DMS153 treated with DMSO at 0.1 percent for 48 hours (cell line): Measurements from ENCODE around the gene PRKCH.

Source experiments
- DNase-seq: peaks from one replicate; lab custom pipeline; 2025; ENCODE audit not compliant: unreplicated experiment; lab: John Stamatoyannopoulos, UW

The PRKCH gene

GRCh38 chr14:61362072-61362750 lies 40.8 kb downstream of the PRKCH start:
- DNase-seq = no peak

GRCh38 chr14:61364243-61364642 lies 42.9 kb downstream of the PRKCH start:
- DNase-seq = no peak

- DNase-seq = no peak
Measured at GRCh38 chr14:61365667-61366212, 44.4 kb downstream of the PRKCH start.

GRCh38 chr14:61368114-61368710 lies 46.8 kb downstream of the PRKCH start:
- no peak for DNase-seq

GRCh38 chr14:61368781-61369453 lies 47.5 kb downstream of the PRKCH start:
- no peak for DNase-seq

- DNase-seq = no peak
Measured at GRCh38 chr14:61369454-61369810, 48.1 kb downstream of the PRKCH start.

DNA sequence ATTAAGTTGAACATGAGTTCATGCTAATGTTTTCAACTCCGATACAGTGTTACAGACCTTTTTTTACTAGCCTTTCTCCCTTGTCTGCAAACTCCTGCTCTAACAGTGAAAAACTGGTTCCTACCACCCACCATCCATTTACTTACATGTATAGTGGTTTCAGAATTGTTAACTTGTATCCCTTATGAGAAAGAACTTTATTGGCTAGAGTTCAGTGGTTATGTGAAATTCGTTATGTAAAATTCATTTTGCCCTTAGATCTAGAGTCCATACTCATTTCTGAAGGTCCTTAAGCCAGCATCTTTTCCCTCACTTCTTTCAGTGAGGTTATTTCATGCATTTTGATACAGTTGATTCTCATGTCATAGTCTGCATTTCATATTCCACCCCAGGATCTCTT lies 51.0 kb downstream of the PRKCH start:
- DNase-seq = no peak

DNA sequence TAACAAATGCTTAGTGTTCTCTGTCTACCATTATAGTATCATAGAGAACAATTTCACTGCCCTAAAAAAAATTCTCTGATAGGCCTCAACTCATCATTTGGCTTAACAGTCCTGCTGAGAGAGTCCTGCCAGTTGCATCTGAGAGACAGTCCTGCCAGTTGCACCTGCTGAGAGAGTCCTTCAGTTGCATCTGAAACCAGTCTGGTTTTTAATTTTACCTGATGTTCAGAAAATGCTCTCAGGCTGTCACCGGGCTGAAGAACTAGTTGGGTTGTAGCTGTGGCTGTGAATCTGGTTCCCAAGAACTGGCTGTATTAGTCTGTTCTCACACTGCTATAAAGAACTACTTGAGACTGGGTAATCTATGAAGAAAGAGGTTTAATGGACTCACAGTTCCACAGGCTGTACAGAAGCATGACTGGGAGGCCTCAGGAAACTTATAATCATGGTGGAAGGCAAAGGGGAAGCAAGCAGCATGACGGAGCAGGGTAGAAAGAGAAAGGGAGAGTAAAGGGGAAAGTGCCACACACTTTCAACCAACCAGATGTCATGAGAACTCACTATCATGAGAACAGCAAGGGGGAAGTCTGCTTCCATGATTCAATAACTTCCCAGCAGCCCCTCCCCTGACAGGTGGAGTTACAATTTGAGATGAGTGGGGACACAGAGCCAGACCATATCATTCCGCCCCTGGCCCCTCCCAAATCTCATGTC lies 51.6 kb downstream of the PRKCH start:
- DNase-seq = no peak

DNA sequence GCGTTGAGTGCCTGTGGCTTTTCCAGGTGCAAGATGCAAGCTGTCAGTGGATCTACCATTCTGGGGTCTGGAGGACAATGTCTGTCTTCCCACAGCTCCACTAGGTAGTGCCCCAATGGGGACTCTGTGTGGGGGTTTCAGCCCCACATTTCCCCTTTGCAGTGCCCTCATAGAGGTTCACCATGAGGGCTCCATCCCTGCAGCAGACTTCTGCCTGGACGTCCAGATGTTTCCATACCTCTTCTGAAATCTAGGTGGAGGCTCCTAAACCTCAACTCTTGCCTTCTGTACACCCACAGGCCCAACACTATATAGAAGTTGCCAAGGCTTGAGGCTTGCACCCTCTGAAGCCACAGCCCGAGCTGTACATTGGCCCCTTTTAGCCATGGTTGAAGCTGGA lies 52.9 kb downstream of the PRKCH start:
- DNase-seq = no peak

- DNase-seq = no peak
Measured at GRCh38 chr14:61375218-61375617, 53.8 kb downstream of the PRKCH start.

- no peak for DNase-seq
Measured at GRCh38 chr14:61376314-61376713, 54.9 kb downstream of the PRKCH start.

- DNase-seq = no peak
Measured at GRCh38 chr14:61377749-61378148, 56.4 kb downstream of the PRKCH start.

GRCh38 chr14:61379639-61380184 lies 58.3 kb downstream of the PRKCH start:
- DNase-seq = no peak

DNA sequence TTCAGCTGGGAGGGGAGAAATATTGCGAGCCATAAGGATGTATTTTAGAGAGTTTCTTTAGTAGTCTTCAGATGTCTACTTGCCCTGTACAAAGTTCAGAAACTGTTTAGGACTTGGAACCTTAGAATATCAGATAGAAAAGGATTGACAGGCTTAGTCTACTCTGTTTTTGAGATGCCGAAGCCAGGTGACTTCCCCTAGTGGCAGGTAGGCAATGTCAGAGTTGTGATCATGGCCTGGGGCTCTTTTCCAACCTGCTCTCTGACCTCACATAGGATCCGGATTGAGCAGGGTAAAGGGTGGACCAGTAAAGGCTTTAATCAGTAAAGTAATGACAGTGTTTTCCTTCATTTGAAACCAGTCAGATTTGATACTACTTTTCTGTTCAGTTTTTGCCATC lies 59.6 kb downstream of the PRKCH start:
- no peak for DNase-seq

DNA sequence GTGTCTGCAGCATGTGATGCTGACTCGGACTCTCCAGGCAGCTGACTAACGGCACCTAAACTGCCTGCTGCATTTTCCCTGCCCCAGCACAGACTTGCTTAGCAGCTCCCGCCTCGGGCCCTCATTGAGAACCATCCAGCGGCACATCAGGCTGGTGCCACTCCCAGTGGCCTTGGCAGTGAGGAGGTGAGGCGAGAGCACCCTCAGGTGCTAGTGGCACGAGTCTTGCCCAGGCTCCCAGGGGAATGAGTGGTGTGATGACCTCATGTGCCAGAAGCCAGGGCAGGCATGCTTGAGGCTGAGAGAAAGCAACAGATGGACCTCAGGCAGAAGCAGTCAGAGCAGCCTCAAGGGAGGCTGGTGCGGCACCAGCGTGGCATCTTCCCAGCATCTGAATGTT lies 60.2 kb downstream of the PRKCH start:
- DNase-seq = peak; percentile 29

DNA sequence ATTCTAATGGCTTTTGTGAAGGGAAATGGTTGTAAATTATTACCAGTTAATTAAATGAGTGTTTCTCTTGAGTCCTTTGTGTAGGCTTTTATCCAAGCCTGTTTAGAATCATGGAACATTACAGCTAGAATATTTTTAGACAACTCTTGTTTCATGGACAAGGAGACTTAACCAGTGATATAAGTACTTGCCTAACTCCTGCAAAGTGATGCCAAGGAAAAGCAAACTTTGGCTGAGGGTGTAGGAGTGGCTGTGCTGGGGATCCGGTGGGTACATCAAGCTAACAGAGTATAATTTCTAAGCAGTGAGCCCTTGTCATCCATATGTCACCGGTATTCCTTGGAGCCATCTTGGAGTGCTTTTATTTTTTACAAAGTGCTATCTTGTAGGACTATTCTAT lies 61.5 kb downstream of the PRKCH start:
- no peak for DNase-seq

GRCh38 chr14:61385002-61385685 lies 63.8 kb downstream of the PRKCH start:
- no peak for DNase-seq

DNA sequence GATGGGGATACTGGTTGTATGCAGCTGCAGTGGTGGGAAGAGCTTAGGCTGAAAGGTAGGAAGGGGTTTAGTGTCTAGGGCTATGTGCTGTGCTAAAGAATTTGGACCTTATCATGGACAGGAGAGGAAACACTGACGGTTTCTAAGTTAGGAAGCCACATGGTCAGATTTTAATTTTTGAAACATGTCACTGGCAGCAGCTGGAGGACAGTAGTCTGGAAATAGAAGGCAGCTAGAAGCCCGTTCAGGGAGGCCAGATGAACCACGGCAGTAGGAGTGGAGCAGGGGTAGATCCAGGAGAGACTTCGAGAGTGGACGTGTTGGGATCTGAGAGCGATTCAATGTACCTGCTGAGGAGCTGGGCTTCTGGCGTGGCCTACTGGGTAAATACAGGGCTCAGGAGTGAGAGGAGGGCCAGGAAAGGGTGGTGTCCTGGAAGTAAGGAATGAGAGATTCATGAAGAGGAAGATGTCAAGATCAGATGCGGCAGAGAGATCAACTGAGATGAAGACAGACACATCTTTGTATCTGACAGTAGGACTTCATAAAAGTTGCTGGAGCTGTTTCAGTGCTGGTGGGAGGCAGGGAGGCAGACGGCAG lies 64.9 kb downstream of the PRKCH start:
- no peak for DNase-seq

GRCh38 chr14:61387076-61387475 lies 65.7 kb downstream of the PRKCH start:
- DNase-seq = no peak
